HG03521 (cell line): ENCODE measurements around the gene RNU1-1.
"Not testable (repeated sequence)": the region's sequence is repeated elsewhere in the genome, so short reads cannot be mapped to it uniquely, and the experiment has no call there.

Experiments used
- ATAC-seq: cut with Tn5 transposase; IDR thresholded peaks from one replicate; pipeline ENCODE4 v1.9.1; 2021; ENCODE audit warnings: mild to moderate bottlenecking, moderate library complexity; ENCODE audit not compliant: unreplicated experiment

The RNU1-1 gene

GRCh38 chr1:16514107-16515055, at the start of gene RNU1-1:
Gene RNU1-1, minus strand, starts transcription at chr1:16514285.
- peak; percentile 55 for ATAC-seq

- not testable (repeated sequence) for ATAC-seq
These were observed 47.0 kb upstream of the RNU1-1 start for GRCh38 chr1:16561035-16561434.

- not testable (repeated sequence) for ATAC-seq
These were observed 46.4 kb upstream of the RNU1-1 start for GRCh38 chr1:16560498-16560897.

- ATAC-seq = not testable (repeated sequence)
These were observed 45.6 kb upstream of the RNU1-1 start for GRCh38 chr1:16559688-16560087.

- ATAC-seq = not testable (repeated sequence)
These were observed 42.9 kb upstream of the RNU1-1 start for GRCh38 chr1:16557034-16557433.

- ATAC-seq = not testable (repeated sequence)
These were observed 39.2 kb upstream of the RNU1-1 start for GRCh38 chr1:16553244-16553643.

GRCh38 chr1:16550212-16550918, 36.3 kb upstream of the RNU1-1 start:
- not testable (repeated sequence) for ATAC-seq

GRCh38 chr1:16549545-16549944, 35.5 kb upstream of the RNU1-1 start:
- ATAC-seq = not testable (repeated sequence)

GRCh38 chr1:16547502-16548241, 33.6 kb upstream of the RNU1-1 start:
- ATAC-seq = not testable (repeated sequence)

GRCh38 chr1:16545682-16546095, 31.6 kb upstream of the RNU1-1 start:
- not testable (repeated sequence) for ATAC-seq

- ATAC-seq = not testable (repeated sequence)
These were observed 26.4 kb upstream of the RNU1-1 start for GRCh38 chr1:16540421-16540893.

GRCh38 chr1:16537528-16537927, 23.4 kb upstream of the RNU1-1 start:
- ATAC-seq = not testable (repeated sequence)

- not testable (repeated sequence) for ATAC-seq
These were observed 22.7 kb upstream of the RNU1-1 start for GRCh38 chr1:16536796-16537195.

GRCh38 chr1:16535898-16536297, 21.8 kb upstream of the RNU1-1 start:
- ATAC-seq = not testable (repeated sequence)

- ATAC-seq = not testable (repeated sequence)
These were observed 21.4 kb upstream of the RNU1-1 start for GRCh38 chr1:16535487-16535886.

GRCh38 chr1:16534829-16535456, 20.9 kb upstream of the RNU1-1 start:
- ATAC-seq = not testable (repeated sequence)

GRCh38 chr1:16534239-16534828, 20.2 kb upstream of the RNU1-1 start:
- ATAC-seq = not testable (repeated sequence)

GRCh38 chr1:16532235-16532991, 18.3 kb upstream of the RNU1-1 start:
- ATAC-seq = not testable (repeated sequence)

GRCh38 chr1:16528338-16528737, 14.3 kb upstream of the RNU1-1 start:
- not testable (repeated sequence) for ATAC-seq
